K562 (cell line): ENCODE results near the gene ELF2. TPM values are rescaled to one million over a fixed set of nuclear protein-coding genes. Genes with fewer than 3 reads are reported as not detected.
A peak's percentile ranks its signal among the peaks of the same experiment; 100 is the strongest.

ENCODE experiments used
- BRCA1 ChIP-seq, 2 experiments: fragments of 450-650 bp in 1 of 2; sonication (generic) in 1 of 2; formaldehyde crosslinking in 1 of 2; IDR thresholded peaks; 2 replicates each; pipeline versions ENCODE4 v1.5.0 to v1.6.1; 2017 to 2020; ENCODE audit warnings: mild to moderate bottlenecking in 1 of 2, missing genetic modification reagents in 1 of 2
- BRD9 ChIP-seq: fragments of 450-650 bp; IDR thresholded peaks from 2 replicates; pipeline ENCODE4 v1.6.1; 2018; ENCODE audit warnings: low read depth; ENCODE audit not compliant: partially characterized antibody
- EP400 ChIP-seq: fragments of 450-650 bp; IDR thresholded peaks from 2 replicates; pipeline ENCODE4 v1.6.1; 2017; ENCODE audit warnings: antibody characterized with exemption, mild to moderate bottlenecking, moderate library complexity
- FOXJ3 ChIP-seq: sonication (generic); formaldehyde crosslinking; IDR thresholded peaks from 2 replicates; pipeline ENCODE4 v1.4.0; 2020; ENCODE audit warnings: mild to moderate bottlenecking, missing genetic modification reagents
- HDAC8 ChIP-seq: fragments of 450-650 bp; IDR thresholded peaks from 2 replicates; pipeline ENCODE4 v1.6.1; 2016; ENCODE audit warnings: mild to moderate bottlenecking, missing genetic modification characterization, moderate library complexity, missing compliant biosample characterization
- ILK ChIP-seq: fragments of 450-650 bp; IDR thresholded peaks from 2 replicates; pipeline ENCODE4 v1.6.1; 2016; ENCODE audit warnings: missing genetic modification characterization, low read depth, mild to moderate bottlenecking, missing compliant biosample characterization, moderate library complexity, borderline replicate concordance
- PCBP1 ChIP-seq: fragments of 200-400 bp; formaldehyde crosslinking; IDR thresholded peaks from 2 replicates; pipeline ENCODE4 v1.6.1; 2018; ENCODE audit warnings: mild to moderate bottlenecking, low read depth, low read length; ENCODE audit not compliant: poor library complexity, severe bottlenecking
- PHF8 ChIP-seq: fragments of 200-600 bp; sonication (generic); IDR thresholded peaks from 2 replicates; pipeline ENCODE4 v1.6.1; 2012; ENCODE audit warnings: mixed run types, mild to moderate bottlenecking, inconsistent platforms, low read length, moderate library complexity, borderline replicate concordance
- RBM22 ChIP-seq: fragments of 200-400 bp; formaldehyde crosslinking; IDR thresholded peaks from 2 replicates; pipeline ENCODE4 v1.6.1; 2018; ENCODE audit warnings: low read length, low read depth; ENCODE audit not compliant: poor library complexity, severe bottlenecking
- SMAD3 ChIP-seq: fragments of 450-650 bp; formaldehyde crosslinking; conservative IDR thresholded peaks from 2 replicates; pipeline ENCODE4 v1.4.0; 2020; ENCODE audit warnings: mild to moderate bottlenecking
- SRSF9 ChIP-seq: fragments of 200-400 bp; formaldehyde crosslinking; IDR thresholded peaks from 2 replicates; pipeline ENCODE4 v1.6.1; 2017; ENCODE audit warnings: low read depth, low read length, borderline replicate concordance
- polyA plus RNA-seq, 8 experiments: library from polyadenylated mRNA; depleted of rRNA in 4 of 8; stranded (reverse) in 5 of 8; unstranded in 3 of 8; fragments of >200 nt; fragmentation: Nextera tagmentation in 2 of 8; fragmentation: Illumina TruSeq in 1 of 8; extraction: Ambion mirVana in 2 of 8; extraction: Trizol in 1 of 8; gene quantifications; 2 replicates each; pipeline versions ENCODE4 v1.2.1 to v1.2.3, GENCODE V29; 2011 to 2014; ENCODE audit warnings: inconsistent platforms in 1 of 8, missing spikeins in 1 of 8
- total RNA-seq, 7 experiments: library from RNA; depleted of rRNA in 6 of 7; stranded (reverse); fragments of >200 nt in 6 of 7; fragmentation: Illumina TruSeq in 2 of 7; extraction: Trizol in 2 of 7; gene quantifications; 2 replicates each; pipeline versions ENCODE4 v1.2.1 to v1.2.3, GENCODE V29; 2011 to 2021; ENCODE audit warnings: low replicate concordance in 1 of 7
- TF ChIP-seq, protein P1 (sequence below): fragments of 450-650 bp; IDR thresholded peaks from 2 replicates; pipeline ENCODE4 v1.6.1; 2018; ENCODE audit not compliant: partially characterized antibody
- TF ChIP-seq, protein P2 (sequence below), 2 experiments: fragments of 150-350 bp in 1 of 2; IDR thresholded peaks; 2 replicates each; pipeline ENCODE4 v1.6.1; 2012 to 2016; ENCODE audit warnings: low read depth in 2 of 2, low read length in 2 of 2, mild to moderate bottlenecking in 1 of 2, moderate library complexity in 1 of 2
- TF ChIP-seq, protein P3 (sequence below): sonication (generic); formaldehyde crosslinking; IDR thresholded peaks from 2 replicates; pipeline ENCODE4 v1.8.1; 2023; ENCODE audit warnings: mild to moderate bottlenecking, missing genetic modification reagents

Gene ELF2
- total and polyA plus RNA-seq, 9 of the 15 experiments (the other 6 are each of a cell fraction or from before 2014, with no cell fraction given) = 9.4 to 58.7 (median 41.6) TPM

DNA sequence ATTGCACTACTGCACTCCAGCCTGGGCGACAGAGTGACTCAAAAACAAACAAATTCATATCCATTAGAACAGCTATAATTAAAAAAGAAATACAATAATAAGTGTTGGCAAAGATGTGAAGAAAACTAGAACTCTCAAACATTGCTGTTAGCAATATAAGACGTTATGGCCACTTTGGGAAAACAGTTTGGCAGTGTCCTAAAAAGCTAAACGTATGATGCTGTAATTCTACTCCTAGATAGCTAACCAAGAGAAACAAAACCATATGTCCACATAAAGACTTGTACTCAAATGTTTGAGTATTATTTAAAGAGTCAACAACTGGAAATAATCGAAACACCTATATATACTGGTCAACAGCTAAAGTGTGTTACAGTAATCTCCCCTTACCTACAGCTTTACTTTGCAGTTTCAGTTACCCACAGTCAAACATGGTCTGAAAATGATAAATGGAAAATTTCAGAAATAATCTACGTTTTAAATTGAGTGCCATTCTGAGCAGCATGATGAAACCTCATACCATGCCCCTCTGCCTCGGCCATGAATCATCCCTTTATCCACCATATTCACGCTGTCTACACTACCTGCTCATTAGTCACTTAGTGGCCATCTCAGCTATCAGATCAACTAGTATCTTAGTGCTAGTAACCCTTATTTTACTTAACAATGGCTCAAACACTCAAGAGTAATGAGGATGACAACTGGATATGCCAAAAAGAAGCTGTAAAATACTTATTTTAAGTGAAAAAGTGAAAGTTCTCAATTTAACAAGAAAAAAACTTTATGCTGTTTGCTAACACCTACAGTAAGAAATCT is 4.9 kb downstream of the ELF2 start (continued):
- TF ChIP-seq, protein P1, sequence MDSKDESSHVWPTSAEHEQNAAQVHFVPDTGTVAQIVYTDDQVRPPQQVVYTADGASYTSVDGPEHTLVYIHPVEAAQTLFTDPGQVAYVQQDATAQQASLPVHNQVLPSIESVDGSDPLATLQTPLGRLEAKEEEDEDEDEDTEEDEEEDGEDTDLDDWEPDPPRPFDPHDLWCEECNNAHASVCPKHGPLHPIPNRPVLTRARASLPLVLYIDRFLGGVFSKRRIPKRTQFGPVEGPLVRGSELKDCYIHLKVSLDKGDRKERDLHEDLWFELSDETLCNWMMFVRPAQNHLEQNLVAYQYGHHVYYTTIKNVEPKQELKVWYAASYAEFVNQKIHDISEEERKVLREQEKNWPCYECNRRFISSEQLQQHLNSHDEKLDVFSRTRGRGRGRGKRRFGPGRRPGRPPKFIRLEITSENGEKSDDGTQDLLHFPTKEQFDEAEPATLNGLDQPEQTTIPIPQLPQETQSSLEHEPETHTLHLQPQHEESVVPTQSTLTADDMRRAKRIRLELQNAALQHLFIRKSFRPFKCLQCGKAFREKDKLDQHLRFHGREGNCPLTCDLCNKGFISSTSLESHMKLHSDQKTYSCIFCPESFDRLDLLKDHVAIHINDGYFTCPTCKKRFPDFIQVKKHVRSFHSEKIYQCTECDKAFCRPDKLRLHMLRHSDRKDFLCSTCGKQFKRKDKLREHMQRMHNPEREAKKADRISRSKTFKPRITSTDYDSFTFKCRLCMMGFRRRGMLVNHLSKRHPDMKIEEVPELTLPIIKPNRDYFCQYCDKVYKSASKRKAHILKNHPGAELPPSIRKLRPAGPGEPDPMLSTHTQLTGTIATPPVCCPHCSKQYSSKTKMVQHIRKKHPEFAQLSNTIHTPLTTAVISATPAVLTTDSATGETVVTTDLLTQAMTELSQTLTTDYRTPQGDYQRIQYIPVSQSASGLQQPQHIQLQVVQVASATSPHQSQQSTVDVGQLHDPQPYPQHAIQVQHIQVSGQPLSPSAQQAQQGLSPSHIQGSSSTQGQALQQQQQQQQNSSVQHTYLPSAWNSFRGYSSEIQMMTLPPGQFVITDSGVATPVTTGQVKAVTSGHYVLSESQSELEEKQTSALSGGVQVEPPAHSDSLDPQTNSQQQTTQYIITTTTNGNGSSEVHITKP = no peak
- TF ChIP-seq SMAD3 (no peak), SRSF9 (no peak), BRD9 (peak; percentile 61), HDAC8 (tag) (no peak), ILK (no peak), PHF8 (no peak), FOXJ3 (no peak), RBM22 (no peak), EP400 (peak; percentile 42), PCBP1 (no peak), BRCA1 (IDR thresholded peaks at IDR 0.05) (no peak), BRCA1 (CRISPR knock-in tag; IDR thresholded peaks at IDR 0.05) (no peak)
- TF ChIP-seq, protein P2, sequence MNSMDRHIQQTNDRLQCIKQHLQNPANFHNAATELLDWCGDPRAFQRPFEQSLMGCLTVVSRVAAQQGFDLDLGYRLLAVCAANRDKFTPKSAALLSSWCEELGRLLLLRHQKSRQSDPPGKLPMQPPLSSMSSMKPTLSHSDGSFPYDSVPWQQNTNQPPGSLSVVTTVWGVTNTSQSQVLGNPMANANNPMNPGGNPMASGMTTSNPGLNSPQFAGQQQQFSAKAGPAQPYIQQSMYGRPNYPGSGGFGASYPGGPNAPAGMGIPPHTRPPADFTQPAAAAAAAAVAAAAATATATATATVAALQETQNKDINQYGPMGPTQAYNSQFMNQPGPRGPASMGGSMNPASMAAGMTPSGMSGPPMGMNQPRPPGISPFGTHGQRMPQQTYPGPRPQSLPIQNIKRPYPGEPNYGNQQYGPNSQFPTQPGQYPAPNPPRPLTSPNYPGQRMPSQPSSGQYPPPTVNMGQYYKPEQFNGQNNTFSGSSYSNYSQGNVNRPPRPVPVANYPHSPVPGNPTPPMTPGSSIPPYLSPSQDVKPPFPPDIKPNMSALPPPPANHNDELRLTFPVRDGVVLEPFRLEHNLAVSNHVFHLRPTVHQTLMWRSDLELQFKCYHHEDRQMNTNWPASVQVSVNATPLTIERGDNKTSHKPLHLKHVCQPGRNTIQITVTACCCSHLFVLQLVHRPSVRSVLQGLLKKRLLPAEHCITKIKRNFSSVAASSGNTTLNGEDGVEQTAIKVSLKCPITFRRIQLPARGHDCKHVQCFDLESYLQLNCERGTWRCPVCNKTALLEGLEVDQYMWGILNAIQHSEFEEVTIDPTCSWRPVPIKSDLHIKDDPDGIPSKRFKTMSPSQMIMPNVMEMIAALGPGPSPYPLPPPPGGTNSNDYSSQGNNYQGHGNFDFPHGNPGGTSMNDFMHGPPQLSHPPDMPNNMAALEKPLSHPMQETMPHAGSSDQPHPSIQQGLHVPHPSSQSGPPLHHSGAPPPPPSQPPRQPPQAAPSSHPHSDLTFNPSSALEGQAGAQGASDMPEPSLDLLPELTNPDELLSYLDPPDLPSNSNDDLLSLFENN (IDR thresholded peaks at IDR 0.05; ENCODE audit: low read depth in 2 of 2, low read length in 2 of 2) = no peak
- TF ChIP-seq, protein P3, sequence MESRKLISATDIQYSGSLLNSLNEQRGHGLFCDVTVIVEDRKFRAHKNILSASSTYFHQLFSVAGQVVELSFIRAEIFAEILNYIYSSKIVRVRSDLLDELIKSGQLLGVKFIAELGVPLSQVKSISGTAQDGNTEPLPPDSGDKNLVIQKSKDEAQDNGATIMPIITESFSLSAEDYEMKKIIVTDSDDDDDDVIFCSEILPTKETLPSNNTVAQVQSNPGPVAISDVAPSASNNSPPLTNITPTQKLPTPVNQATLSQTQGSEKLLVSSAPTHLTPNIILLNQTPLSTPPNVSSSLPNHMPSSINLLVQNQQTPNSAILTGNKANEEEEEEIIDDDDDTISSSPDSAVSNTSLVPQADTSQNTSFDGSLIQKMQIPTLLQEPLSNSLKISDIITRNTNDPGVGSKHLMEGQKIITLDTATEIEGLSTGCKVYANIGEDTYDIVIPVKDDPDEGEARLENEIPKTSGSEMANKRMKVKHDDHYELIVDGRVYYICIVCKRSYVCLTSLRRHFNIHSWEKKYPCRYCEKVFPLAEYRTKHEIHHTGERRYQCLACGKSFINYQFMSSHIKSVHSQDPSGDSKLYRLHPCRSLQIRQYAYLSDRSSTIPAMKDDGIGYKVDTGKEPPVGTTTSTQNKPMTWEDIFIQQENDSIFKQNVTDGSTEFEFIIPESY (CRISPR knock-in tag) = no peak
